Activated CD8-positive, alpha-beta memory T cell treated with anti-CD3 and anti-CD28 coated beads for 48 hours (primary cell): ENCODE results near the gene AP2S1.
"Not testable (repeated sequence)": the region's sequence is repeated elsewhere in the genome, so short reads cannot be mapped to it uniquely, and the experiment has no call there.

ENCODE experiments used
- DNase-seq, 3 experiments: peaks; one replicate each; pipeline ENCODE4 v3.0.0-alpha.2; 2020; ENCODE audit warnings: low read depth in 2 of 3, low spot score in 2 of 3

Gene AP2S1

GRCh38 chr19:46809534-46810272, 40.9 kb downstream of the AP2S1 start:
- no peak for DNase-seq

DNA sequence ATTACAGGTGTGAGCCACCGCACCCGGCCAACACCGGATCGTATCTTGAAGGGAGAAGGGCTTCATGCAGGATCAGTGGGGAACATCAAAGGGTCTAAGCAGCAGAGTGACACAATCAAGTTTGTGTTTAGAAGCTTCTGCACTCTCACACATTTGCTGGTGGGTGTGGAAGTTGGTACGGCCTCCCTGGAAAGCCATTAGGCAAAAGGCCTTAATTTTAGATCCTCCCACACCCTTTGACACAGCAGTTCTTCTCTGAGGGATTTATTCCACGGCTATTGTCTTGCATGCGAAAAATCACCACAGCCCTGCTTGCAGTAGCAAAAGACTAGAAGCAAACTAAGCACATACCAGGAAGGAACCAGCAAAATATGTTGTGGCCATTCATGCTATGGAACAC, 44.0 kb downstream of the AP2S1 start:
- no peak for DNase-seq

- not testable (repeated sequence) for DNase-seq
These were observed 46.2 kb downstream of the AP2S1 start for GRCh38 chr19:46804432-46804831.

GRCh38 chr19:46803555-46803954, 47.1 kb downstream of the AP2S1 start:
- DNase-seq: no peak

DNA sequence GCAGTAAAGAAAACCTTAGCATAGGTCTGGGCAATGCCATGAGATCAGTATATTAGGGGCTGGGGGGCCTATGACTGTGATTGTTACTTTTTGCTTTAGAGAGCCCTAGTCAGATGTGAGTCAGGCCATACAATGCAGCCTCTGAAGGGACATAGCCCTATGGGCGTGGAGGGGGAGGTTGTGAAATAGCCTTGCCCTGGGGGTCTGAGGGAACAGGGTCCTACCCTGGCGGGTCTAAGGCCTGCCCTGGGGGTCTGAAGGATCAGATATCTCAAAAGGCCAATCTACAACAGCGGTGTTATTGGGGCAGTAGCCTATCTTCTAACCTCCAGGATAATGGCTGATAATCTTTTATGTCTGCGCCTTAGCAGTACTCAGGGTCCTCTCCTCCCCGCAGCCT, 48.5 kb downstream of the AP2S1 start:
- no peak for DNase-seq

DNA sequence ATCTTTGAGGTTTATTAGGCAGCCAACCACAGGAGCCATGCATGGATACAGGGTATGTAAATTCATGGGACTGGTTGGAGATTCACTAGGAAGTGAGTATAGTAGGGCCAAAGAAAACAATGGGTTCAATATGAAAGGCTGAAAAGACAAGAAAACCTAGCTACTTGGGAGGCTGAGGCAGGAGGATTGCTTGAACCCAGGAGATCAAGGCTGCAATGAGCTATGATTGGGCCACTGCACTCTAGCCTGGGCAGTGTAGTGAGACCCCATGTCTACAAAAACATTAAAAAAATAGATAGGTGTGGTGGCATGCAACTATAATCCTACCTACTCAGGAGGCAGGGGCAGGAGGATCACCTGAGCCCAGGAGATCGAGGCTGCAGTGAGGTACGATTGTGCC, 51.9 kb downstream of the AP2S1 start:
- DNase-seq: no peak

DNA sequence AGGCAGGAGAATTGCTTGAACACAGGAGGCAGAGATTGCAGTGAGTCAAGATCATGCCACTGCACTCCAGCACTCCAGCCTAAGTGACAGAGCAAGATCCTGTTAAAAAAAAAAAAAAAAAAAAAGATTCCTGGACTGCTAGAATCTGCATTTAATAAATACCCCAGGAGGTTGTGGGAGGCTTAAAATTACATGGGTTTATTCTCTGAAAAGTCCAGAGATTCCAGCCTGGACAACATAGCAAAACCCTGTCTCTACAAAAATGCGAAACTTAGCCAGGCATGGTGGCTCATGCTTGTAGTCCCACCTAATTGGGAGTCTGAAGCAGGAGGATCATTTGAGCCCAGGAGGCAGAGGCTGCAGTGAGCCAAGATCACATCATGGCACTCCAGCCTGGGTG, 52.8 kb downstream of the AP2S1 start:
- no peak for DNase-seq

- DNase-seq: no peak
These were observed 58.7 kb downstream of the AP2S1 start for GRCh38 chr19:46791944-46792343.

DNA sequence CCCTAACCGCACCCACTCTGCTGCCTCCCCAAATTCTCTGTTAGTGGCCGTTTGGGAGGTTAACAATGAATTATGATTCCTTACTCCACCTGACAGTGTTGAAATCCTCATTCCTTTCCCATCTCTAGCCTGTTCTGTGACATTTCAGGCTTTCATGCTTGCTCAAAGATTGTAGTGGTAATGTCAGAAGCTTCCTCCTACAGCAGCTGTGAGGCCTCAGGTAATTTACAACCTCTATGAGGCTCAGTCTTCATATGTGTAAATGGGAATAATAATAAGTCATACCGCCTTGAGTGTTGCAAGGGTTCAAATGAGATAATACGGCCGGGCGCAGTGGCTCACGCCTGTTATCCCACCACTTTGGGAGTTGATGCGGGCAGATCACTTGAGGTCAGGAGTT, 61.3 kb downstream of the AP2S1 start:
- DNase-seq: no peak

- DNase-seq: no peak
These were observed 61.7 kb downstream of the AP2S1 start for GRCh38 chr19:46788968-46789338.

- peak; percentile 96 to 99 (median 99) for DNase-seq
These were observed 62.2 kb downstream of the AP2S1 start, which contains the start of gene SLC1A5 for GRCh38 chr19:46788262-46788967. TSS of gene SLC1A5 (minus strand) at chr19:46788594. CDS start at chr19:46787965, 629 bp downstream.
